GM19438 (cell line): Measurements from ENCODE around the gene TAS2R41.
"Not testable (repeated sequence)": the region's sequence is repeated elsewhere in the genome, so short reads cannot be mapped to it uniquely, and the experiment has no call there.

Experiments
- ATAC-seq: cut with Tn5 transposase; IDR thresholded peaks from one replicate; pipeline ENCODE4 v1.9.1; 2021; ENCODE audit warnings: low read depth; ENCODE audit not compliant: unreplicated experiment

The TAS2R41 gene

GRCh38 chr7:143455942-143456341 is 21.7 kb upstream of the TAS2R41 start:
- no peak for ATAC-seq

- ATAC-seq, result no peak
Measured at GRCh38 chr7:143456992-143457793, 20.5 kb upstream of the TAS2R41 start.

GRCh38 chr7:143458263-143458662 is 19.4 kb upstream of the TAS2R41 start:
- ATAC-seq, result no peak

GRCh38 chr7:143458681-143459080 is 19.0 kb upstream of the TAS2R41 start:
- no peak for ATAC-seq

GRCh38 chr7:143459359-143459758 is 18.3 kb upstream of the TAS2R41 start:
- ATAC-seq, result no peak

- no peak for ATAC-seq
Measured at GRCh38 chr7:143460271-143460979, 17.2 kb upstream of the TAS2R41 start.

- ATAC-seq, result no peak
Measured at GRCh38 chr7:143462045-143462444, 15.6 kb upstream of the TAS2R41 start.

GRCh38 chr7:143463556-143463955 is 14.1 kb upstream of the TAS2R41 start:
- ATAC-seq, result no peak

- ATAC-seq, result no peak
Measured at GRCh38 chr7:143463957-143464356, 13.7 kb upstream of the TAS2R41 start.

- no peak for ATAC-seq
Measured at GRCh38 chr7:143467724-143468123, 9.9 kb upstream of the TAS2R41 start.

- not testable (repeated sequence) for ATAC-seq
Measured at GRCh38 chr7:143472071-143472689, 5.5 kb upstream of the TAS2R41 start.

GRCh38 chr7:143479055-143479766 is 1.5 kb downstream of the TAS2R41 start:
- ATAC-seq, result no peak

GRCh38 chr7:143480501-143480900 is 2.8 kb downstream of the TAS2R41 start:
- ATAC-seq, result no peak

- no peak for ATAC-seq
Measured at GRCh38 chr7:143484119-143484518, 6.4 kb downstream of the TAS2R41 start.

- ATAC-seq, result no peak
Measured at GRCh38 chr7:143485094-143485493, 7.4 kb downstream of the TAS2R41 start.

- ATAC-seq, result no peak
Measured at GRCh38 chr7:143485500-143485899, 7.8 kb downstream of the TAS2R41 start.

- not testable (repeated sequence) for ATAC-seq
Measured at GRCh38 chr7:143486266-143486665, 8.6 kb downstream of the TAS2R41 start.

- no peak for ATAC-seq
Measured at GRCh38 chr7:143487061-143487460, 9.4 kb downstream of the TAS2R41 start.

GRCh38 chr7:143487566-143487965 is 9.9 kb downstream of the TAS2R41 start:
- ATAC-seq, result no peak

GRCh38 chr7:143490717-143491306 is 13.1 kb downstream of the TAS2R41 start:
- no peak for ATAC-seq
